HG02943 (cell line): ENCODE results near the gene CCNJL.

Experiments
- ATAC-seq: cut with Tn5 transposase; IDR thresholded peaks from one replicate; pipeline ENCODE4 v1.9.1; 2021; ENCODE audit warnings: mild to moderate bottlenecking, low read depth, moderate library complexity; ENCODE audit not compliant: unreplicated experiment

The CCNJL gene

DNA sequence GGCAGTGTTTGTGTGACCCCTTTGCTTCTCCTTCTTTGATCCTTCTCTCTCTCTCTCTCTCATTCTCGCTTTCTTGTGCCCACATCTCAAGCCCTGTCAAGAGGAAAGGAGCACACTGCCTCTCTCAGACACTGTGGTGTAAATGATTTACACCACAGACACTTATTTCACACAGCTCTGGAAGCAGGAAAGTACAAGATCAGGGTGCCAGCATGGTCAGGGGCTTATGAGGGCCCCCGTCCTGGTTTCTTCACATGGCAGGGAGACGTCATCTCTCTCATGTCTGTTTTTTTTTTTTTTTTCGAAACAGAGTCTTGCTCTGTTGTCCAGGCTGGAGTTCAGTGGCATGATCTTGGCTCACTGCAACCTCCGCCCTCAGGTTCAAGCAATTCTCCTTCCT lies 76.6 kb downstream of the CCNJL start:
- ATAC-seq, result no peak

GRCh38 chr5:160233215-160233614 lies 79.1 kb downstream of the CCNJL start:
- ATAC-seq, result no peak

- no peak for ATAC-seq
Observed at GRCh38 chr5:160231783-160232342, 80.5 kb downstream of the CCNJL start.

DNA sequence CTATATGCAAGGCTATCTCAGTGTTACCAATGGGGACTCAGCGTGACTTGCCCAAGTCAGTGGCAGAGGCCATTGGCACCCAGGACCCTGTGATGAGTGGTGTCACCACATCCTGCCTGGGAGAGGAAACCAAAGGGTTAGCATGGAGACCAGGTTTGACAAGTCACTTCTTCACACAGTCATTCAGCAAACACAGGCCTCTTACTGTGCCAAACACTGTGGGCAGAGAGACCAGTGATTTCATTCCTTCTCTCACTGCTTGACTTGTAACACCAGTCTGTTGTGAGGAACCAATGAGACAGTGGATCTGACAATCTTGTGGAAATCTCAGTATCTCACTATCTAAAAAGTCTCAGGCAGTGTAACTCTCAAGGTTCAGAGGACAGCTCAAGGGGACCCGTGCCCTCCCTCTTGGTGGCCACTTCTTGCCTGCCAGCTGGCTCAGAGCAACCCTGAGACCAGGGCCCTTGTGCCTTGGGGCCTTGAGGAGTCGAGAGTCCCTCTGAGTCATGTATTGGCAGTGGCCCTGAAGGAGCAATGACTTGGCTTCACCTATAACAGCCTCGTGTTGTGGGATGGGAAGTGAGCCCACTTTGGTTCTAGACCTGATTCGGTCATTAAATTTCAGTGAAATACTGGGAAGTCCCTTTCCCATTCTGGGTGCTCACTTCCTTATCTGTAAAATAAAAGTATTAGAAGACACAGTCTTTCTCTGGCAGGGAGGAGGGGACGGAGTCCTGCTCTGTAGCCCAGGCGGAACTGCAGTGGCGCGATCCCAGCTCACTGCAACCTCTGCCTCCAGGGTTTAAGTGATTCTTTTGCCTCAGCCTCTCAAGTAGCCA lies 81.5 kb downstream of the CCNJL start:
- ATAC-seq, result no peak

GRCh38 chr5:160229190-160229742 lies 83.1 kb downstream of the CCNJL start, which contains the start of gene FABP6:
Gene FABP6, plus strand, starts transcription at chr5:160229506. Its CDS starts 52 bp downstream, at chr5:160229558.
- no peak for ATAC-seq

GRCh38 chr5:160227012-160227411 lies 85.4 kb downstream of the CCNJL start:
- no peak for ATAC-seq

GRCh38 chr5:160221082-160221481 lies 91.3 kb downstream of the CCNJL start:
- no peak for ATAC-seq

GRCh38 chr5:160219356-160219755 lies 93.0 kb downstream of the CCNJL start:
- ATAC-seq, result no peak

DNA sequence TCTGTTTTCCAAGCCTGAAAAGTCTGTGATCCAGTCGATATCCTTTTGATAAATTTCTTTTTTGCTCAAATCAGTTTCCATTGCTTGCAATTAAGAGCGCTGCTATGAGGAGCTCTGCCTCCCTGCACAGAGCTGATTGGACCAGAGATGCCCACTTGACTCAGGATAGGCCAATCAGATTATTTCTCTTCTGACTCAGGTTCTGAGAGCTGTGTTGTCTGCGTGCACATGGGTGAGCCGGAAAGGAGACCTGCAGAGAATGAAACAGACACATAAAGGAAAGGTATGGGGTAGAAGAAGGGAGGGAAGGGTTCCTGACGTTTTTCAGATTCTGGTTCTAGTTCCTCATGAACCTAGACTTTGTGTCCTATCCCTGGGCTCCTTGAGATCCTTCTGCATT lies 98.8 kb downstream of the CCNJL start:
- ATAC-seq, result no peak

GRCh38 chr5:160211352-160211751 lies 101.0 kb downstream of the CCNJL start:
- ATAC-seq, result no peak

GRCh38 chr5:160210606-160211005 lies 101.8 kb downstream of the CCNJL start:
- ATAC-seq, result no peak

- ATAC-seq, result no peak
Observed at GRCh38 chr5:160209917-160210316, 102.4 kb downstream of the CCNJL start.

DNA sequence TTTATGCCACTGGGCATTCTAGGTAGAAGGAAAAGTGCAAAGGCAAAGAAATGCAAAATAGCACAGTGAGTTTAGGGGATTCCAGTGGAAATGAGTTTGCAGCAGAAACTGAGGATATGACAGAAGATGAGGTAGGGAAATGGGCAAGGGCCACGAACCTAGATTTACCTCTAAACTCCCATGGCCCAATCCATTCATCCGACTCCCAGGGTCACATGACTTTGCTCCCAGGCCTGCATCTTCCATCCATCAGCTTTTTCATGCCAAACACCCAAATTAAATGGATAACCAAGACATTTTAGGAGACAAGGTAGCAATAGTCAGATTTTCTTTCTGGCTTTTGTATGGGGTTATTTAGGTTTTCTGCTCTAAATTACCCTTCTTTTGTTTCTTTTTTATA lies 105.3 kb downstream of the CCNJL start:
- ATAC-seq, result no peak
